Measurements from ENCODE around the gene SYNGAP1.

Gene SYNGAP1

DNA sequence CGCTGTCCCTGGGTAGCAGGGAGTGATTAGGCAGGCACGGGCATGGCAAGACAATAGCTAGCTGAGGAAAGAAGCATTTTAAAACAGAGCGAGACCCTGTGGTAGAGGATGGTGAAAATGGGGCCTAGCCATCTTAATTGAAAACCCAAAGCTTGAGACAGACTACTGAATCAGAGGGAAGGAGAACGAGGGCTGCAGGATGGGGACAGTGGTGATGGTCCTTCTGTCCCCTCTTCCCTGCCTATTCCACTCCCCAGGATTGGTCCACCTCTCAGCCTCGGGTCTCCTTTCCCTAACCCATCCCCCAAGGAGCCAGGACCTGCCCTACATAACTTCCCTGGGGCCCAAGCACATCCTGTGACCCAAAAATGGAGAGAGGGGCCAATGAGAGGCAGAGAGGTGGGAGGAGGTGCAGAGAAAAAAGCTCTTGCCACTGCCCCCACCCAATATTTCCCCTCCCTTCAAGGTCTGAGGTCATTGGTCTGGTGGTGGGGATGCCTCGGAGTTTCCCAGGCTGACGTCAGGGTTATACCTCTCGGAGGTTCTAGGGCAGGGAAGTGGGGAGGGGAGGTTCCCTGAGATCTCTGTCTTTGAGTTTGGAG, 1.1 kb upstream of the SYNGAP1 start:
- DNase-seq (ENCODE audit: extremely low read depth, low read depth) = no peak

DNA sequence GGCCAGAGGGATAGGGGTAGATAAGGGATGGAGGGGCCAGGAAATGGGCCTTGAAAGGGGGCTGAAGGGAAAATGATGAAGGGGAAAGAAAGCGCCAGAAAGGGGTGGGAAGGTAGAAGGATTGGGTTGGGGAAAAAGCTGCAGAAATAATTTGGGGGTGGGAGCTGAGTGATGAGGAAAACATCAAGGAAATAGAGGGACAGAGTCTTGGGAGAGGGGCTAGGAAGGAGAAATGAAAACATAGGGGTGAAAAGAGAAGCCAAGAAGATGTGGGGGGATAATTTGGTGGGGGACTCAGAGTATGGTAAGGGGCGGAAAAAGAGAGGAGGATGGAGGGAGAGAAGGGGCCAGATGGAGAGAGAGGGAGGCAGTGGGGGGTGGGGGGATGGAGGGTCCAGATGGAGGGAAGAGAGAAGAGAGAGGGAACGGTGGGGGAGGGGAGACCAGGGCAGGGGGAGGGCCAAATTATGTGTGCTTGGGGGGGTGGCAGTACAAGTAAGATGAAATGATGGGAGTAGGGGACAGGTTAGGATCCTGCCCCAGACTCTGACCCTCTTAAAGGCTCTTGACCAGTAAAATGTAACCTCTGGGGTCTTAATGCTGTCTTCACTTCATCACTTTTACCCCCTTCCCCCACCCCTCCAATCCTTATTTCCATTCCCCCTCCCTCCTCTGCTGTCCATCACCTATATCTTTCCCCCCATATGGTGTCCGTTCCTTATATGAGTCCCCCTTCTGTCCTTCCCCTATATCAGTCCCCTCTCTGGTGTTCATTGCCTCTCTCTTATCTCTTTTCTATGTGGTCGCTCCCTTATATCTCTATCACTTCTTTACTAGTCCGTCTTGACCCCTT, 852 bp downstream of the SYNGAP1 start:
- no peak for DNase-seq (ENCODE audit: extremely low read depth, low read depth)
- TF ChIP-seq, protein P1, sequence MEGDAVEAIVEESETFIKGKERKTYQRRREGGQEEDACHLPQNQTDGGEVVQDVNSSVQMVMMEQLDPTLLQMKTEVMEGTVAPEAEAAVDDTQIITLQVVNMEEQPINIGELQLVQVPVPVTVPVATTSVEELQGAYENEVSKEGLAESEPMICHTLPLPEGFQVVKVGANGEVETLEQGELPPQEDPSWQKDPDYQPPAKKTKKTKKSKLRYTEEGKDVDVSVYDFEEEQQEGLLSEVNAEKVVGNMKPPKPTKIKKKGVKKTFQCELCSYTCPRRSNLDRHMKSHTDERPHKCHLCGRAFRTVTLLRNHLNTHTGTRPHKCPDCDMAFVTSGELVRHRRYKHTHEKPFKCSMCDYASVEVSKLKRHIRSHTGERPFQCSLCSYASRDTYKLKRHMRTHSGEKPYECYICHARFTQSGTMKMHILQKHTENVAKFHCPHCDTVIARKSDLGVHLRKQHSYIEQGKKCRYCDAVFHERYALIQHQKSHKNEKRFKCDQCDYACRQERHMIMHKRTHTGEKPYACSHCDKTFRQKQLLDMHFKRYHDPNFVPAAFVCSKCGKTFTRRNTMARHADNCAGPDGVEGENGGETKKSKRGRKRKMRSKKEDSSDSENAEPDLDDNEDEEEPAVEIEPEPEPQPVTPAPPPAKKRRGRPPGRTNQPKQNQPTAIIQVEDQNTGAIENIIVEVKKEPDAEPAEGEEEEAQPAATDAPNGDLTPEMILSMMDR (IDR thresholded peaks at IDR 0.05; ENCODE audit: low read depth, low read length) = no peak

More for the DNA sequence above, 1.1 kb upstream of the SYNGAP1 start:
- TF ChIP-seq, protein P1 (IDR thresholded peaks at IDR 0.05; ENCODE audit: low read depth, low read length) = no peak

DNA sequence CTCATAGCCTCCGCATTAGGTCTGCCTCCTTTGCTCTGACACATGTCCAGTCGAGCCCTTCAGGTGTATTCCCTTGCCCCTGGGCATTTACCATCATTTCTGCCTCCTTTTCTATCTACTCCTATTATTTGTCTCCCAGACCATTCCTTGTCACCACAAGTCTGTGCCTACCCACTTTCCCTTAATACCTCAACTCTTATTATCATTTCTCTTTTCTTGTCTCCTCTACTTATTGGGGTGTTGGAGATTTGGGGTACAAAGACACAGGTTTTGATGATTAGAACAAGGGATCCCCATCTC, 1.4 kb downstream of the SYNGAP1 start:
- TF ChIP-seq, protein P1 (IDR thresholded peaks at IDR 0.05; ENCODE audit: low read depth, low read length) = no peak
- no peak for DNase-seq (ENCODE audit: extremely low read depth, low read depth)

DNA sequence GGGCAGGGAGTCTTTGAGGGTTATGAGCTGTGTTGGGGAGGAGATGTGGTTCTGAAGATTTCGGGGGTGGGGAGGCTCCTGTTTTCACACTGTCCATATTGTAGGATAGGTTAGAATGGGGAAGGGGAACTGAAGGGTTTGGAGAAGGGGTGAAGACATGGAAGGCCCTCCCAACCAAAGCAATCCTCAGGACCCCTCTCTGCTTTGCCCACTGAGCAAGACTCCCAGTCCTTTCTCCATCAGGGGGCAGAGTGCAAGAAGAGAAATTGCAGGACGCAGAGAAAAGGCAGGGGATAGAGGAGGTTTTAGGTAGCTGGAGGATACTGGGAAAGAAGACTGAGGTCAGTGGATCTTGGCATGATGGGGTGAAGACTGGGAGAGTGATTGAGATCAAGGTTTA, 3.9 kb downstream of the SYNGAP1 start:
- no peak for DNase-seq (ENCODE audit: extremely low read depth, low read depth)
- TF ChIP-seq, protein P1 (IDR thresholded peaks at IDR 0.05; ENCODE audit: low read depth, low read length) = no peak

DNA sequence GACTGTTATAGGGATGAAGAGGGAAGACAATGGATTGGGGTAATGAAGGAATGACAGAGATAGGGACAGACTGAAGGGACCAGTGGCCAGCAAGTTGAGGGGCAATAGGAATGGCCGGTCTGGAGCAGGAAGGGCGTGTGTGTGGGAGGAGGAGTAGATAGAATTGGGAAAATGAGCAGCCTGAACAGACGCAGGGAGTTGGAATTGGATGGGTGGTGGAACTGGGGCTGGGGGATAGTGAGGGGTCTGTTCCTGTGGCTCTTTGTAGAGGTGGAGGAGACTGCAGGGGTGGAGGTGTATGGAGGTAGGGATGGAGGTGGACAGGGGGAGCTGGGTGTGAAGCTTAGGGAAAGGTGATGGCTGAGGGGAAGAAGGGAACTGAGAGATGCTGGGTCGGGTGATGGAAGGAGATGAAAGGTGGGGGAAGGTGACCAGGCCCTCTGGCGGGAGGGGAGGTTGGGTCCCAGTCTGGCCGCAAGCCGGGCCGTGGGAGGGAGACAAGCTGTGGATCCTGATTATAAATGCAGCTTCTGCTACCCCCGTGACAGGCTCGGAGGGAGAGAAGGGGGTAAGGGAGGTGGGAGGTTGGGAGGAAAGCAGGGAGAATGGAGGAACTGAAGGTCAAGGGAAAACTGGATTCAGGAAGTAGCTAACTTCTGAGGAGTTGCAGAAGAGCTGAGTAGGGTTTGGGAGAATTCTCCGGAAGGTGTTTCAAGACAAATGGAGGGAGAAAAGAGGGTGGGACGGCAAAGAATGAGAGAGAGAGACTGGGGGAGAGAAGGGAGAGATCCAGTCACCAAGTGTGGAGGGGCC, 5.2 kb downstream of the SYNGAP1 start:
- DNase-seq (ENCODE audit: extremely low read depth, low read depth) = no peak

DNA sequence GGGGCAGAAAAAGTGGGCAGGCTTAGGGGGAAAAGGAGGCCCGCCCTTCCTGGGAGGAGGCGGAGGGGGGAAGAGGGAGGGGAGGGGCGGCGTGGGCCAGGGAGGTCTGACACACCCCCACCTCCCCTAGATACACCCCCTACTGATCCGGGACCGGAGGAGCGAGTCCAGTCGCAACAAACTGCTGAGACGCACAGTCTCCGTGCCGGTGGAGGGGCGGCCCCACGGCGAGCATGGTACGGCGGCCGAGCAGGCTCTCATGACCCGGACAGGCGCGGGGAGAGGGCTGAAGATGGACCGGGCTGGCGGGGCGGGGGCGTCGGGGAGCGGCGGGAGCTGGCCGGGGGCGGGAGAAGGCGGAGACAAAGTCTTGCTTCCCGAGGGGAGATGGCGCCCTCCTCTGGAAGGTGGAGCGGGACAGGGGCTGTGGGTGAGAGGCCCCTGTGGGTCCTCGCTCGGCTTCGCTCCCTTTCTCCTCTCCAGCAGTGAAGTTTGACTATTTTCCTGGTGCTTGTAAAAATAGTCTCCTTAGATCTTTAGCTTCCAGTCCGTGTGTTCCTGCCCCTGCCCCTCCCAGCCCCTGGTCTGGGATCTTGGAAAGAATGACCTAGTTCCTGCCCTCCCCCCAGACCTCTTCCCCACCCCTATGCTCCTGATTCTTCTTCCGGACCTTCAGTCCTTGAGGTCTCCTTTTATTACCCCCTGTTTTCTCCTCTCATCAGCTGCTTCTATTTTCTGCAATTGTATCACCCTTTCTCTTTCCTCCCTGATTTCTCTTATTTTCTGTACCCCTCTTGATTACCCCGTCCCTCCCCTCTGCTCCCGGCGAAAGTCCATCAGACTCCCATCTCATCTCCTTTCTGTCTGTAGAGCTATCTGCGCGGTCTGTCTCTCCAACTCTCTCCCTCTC, 6.1 kb downstream of the SYNGAP1 start:
- peak; percentile 47 for DNase-seq (ENCODE audit: extremely low read depth, low read depth)
- TF ChIP-seq, protein P1 (IDR thresholded peaks at IDR 0.05; ENCODE audit: low read depth, low read length) = peak; percentile 67

More for the DNA sequence above, 5.2 kb downstream of the SYNGAP1 start:
- TF ChIP-seq, protein P1 (IDR thresholded peaks at IDR 0.05; ENCODE audit: low read depth, low read length) = no peak

Data from AG09319 (cell line).